Ishikawa (cell line): ENCODE measurements around the gene CSAD.

Experiments
- EGR1 ChIP-seq: IDR thresholded peaks from 2 replicates; pipeline ENCODE4 v1.6.1; 2012
- EP300 ChIP-seq: IDR thresholded peaks from 2 replicates; pipeline ENCODE4 v1.6.1; 2012; ENCODE audit warnings: borderline replicate concordance
- NFIC ChIP-seq: IDR thresholded peaks from 2 replicates; pipeline ENCODE4 v1.6.1; 2012
- TEAD4 ChIP-seq: IDR thresholded peaks from 2 replicates; pipeline ENCODE4 v1.6.1; 2012

- TF ChIP-seq TEAD4: peak; percentile 59; the same call in 1 of the 2 replicates
- TF ChIP-seq NFIC: 0 out of 2 replicates have a peak, but pooled peaks have one; percentile 9
- TF ChIP-seq EP300: no peak
- TF ChIP-seq EGR1: no peak
Measured at GRCh38 chr12:53123578-53124351, 57.0 kb downstream of the CSAD start.
